GM12878 (cell line): Measurements from ENCODE around the gene DDX54. TPM values are rescaled to one million over a fixed set of nuclear protein-coding genes. Genes with fewer than 3 reads are reported as not detected.
A peak's percentile ranks its signal among the peaks of the same experiment; 100 is the strongest.

Experiments used
- BACH1 ChIP-seq: fragments of 450-650 bp; IDR thresholded peaks from 2 replicates; pipeline ENCODE4 v1.6.1; 2017; ENCODE audit warnings: mild to moderate bottlenecking, borderline replicate concordance
- CBX3 ChIP-seq: fragments of 200-600 bp; sonication (generic); IDR thresholded peaks from 2 replicates; pipeline ENCODE4 v1.6.1; 2016; ENCODE audit warnings: low read depth, borderline replicate concordance
- EZH2 ChIP-seq: IDR thresholded peaks from 2 replicates; pipeline ENCODE4 v1.6.1; 2012; ENCODE audit warnings: low read depth, mild to moderate bottlenecking, control low read depth, inconsistent platforms, low read length, borderline replicate concordance; ENCODE audit not compliant: control insufficient read depth
- IKZF1 ChIP-seq: fragments of 450-650 bp; conservative IDR thresholded peaks from 2 replicates; pipeline ENCODE4 v1.6.1; 2017; ENCODE audit warnings: antibody characterized with exemption, mild to moderate bottlenecking
- IRF5 ChIP-seq: fragments of 450-650 bp; IDR thresholded peaks from 2 replicates; pipeline ENCODE4 v1.6.1; 2017; ENCODE audit warnings: borderline replicate concordance
- MEF2A ChIP-seq: IDR thresholded peaks from 2 replicates; pipeline ENCODE4 v1.6.1; 2011; ENCODE audit warnings: low read depth, mild to moderate bottlenecking, low read length, moderate library complexity; ENCODE audit not compliant: insufficient read depth
- MYC ChIP-seq: IDR thresholded peaks from 2 replicates; pipeline ENCODE4 v1.6.1; 2011; ENCODE audit warnings: mild to moderate bottlenecking, low read length, moderate library complexity, inconsistent platforms; ENCODE audit not compliant: insufficient read depth, insufficient replicate concordance, insufficient read length, severe bottlenecking
- NR2C1 ChIP-seq: fragments of 450-650 bp; IDR thresholded peaks from 2 replicates; pipeline ENCODE4 v1.6.1; 2017; ENCODE audit warnings: antibody characterized with exemption, mild to moderate bottlenecking, moderate library complexity
- PBX3 ChIP-seq: IDR thresholded peaks from 2 replicates; pipeline ENCODE4 v1.6.1; 2011; ENCODE audit warnings: mild to moderate bottlenecking, low read depth, low read length, moderate library complexity; ENCODE audit not compliant: insufficient replicate concordance
- PKNOX1 ChIP-seq: fragments of 450-650 bp; IDR thresholded peaks from 2 replicates; pipeline ENCODE4 v1.6.1; 2016; ENCODE audit warnings: mild to moderate bottlenecking
- PML ChIP-seq: IDR thresholded peaks from 2 replicates; pipeline ENCODE4 v1.6.1; 2012; ENCODE audit warnings: low read length, inconsistent platforms
- POLR2AphosphoS5 ChIP-seq: IDR thresholded peaks from 2 replicates; pipeline ENCODE4 v1.6.1; 2011; ENCODE audit warnings: mild to moderate bottlenecking, low read length, inconsistent platforms
- RELA ChIP-seq: fragments of 450-650 bp; IDR thresholded peaks from 2 replicates; pipeline ENCODE4 v1.8.0; 2014; ENCODE audit warnings: borderline replicate concordance; ENCODE audit not compliant: partially characterized antibody
- SPI1 ChIP-seq: IDR thresholded peaks from 2 replicates; pipeline ENCODE4 v1.6.1; 2011; ENCODE audit warnings: low read depth, mild to moderate bottlenecking, low read length, moderate library complexity, borderline replicate concordance; ENCODE audit not compliant: insufficient read depth
- SREBF1 ChIP-seq: IDR thresholded peaks from 2 replicates; pipeline ENCODE4 v1.6.1; 2012; ENCODE audit warnings: mild to moderate bottlenecking, low read length
- SUZ12 ChIP-seq: fragments of 200-600 bp; sonication (generic); IDR thresholded peaks from one replicate; pipeline ENCODE4 v1.6.1; 2018; ENCODE audit warnings: antibody characterized with exemption, mild to moderate bottlenecking; ENCODE audit not compliant: unreplicated experiment
- TBL1XR1 ChIP-seq: IDR thresholded peaks from 2 replicates; pipeline ENCODE4 v1.6.1; 2012; ENCODE audit warnings: low read depth, low read length, improper control_type of control experiment
- USF2 ChIP-seq: IDR thresholded peaks from 2 replicates; pipeline ENCODE4 v1.6.1; 2011; ENCODE audit warnings: low read depth, low read length, improper control_type of control experiment, borderline replicate concordance
- ZBTB33 ChIP-seq: fragments of 450-650 bp; IDR thresholded peaks from 2 replicates; pipeline ENCODE4 v1.6.1; 2017; ENCODE audit warnings: mild to moderate bottlenecking
- polyA plus RNA-seq, 11 experiments: library from polyadenylated mRNA; depleted of rRNA in 4 of 11; unstranded in 6 of 11; stranded (reverse) in 5 of 11; fragments of >200 nt; fragmentation: Nextera tagmentation in 4 of 11; fragmentation: Illumina TruSeq in 1 of 11; extraction: Ambion mirVana in 4 of 11; extraction: Trizol in 1 of 11; gene quantifications; 1 replicate in 1 of 11; 2 replicates in 10 of 11; pipeline versions ENCODE4 v1.2.1 to v1.2.3, GENCODE V29; 2011 to 2016; ENCODE audit warnings: inconsistent platforms in 2 of 11, missing spikeins in 2 of 11, low read depth in 1 of 11
- total RNA-seq, 4 experiments: library from RNA; depleted of rRNA in 3 of 4; stranded (reverse); fragments of >200 nt in 3 of 4; fragmentation: Illumina TruSeq in 1 of 4; extraction: Trizol in 1 of 4; gene quantifications; 2 replicates each; pipeline versions ENCODE4 v1.2.1 to v1.2.3, GENCODE V29; 2013 to 2021

DDX54 gene
- total and polyA plus RNA-seq, 10 of the 15 experiments (the other 5 are each of a cell fraction or from before 2014, with no cell fraction given): 1.9 to 115 (median 56.3) TPM

GRCh38 chr12:113232840-113233585, 47.7 kb upstream of the DDX54 start (continued):
- TF ChIP-seq SPI1 (peak; percentile 87), POLR2AphosphoS5 (no peak; the same call in 1 of the 2 replicates), IKZF1 (peak; percentile 73), PBX3 (peak; percentile 82), MEF2A (no peak), ZBTB33 (no peak), TBL1XR1 (0 out of 2 replicates have a peak, but pooled peaks have one; percentile 13), USF2 (no peak), SREBF1 (no peak), RELA (no peak), PKNOX1 (peak; percentile 94), MYC (peak; percentile 10), PML (no peak), NR2C1 (no peak), EZH2 (no peak), BACH1 (no peak), IRF5 (no peak), CBX3 (no peak), SUZ12 (no peak)
